Activated naive CD4-positive, alpha-beta T cell treated with anti-CD3 and anti-CD28 coated beads, Interleukin-2, amount 50 U/mL, for 16 hours (primary cell): Measurements from ENCODE around the gene GPR39.

Source experiments
- DNase-seq: peaks from one replicate; pipeline ENCODE4 v3.0.0-alpha.2; 2020

The GPR39 gene

GRCh38 chr2:132573444-132574007 is 156.9 kb downstream of the GPR39 start:
- DNase-seq, result no peak

GRCh38 chr2:132577686-132578085 is 161.1 kb downstream of the GPR39 start:
- no peak for DNase-seq

GRCh38 chr2:132581591-132581990 is 165.0 kb downstream of the GPR39 start:
- DNase-seq, result no peak

GRCh38 chr2:132581991-132582738 is 165.6 kb downstream of the GPR39 start:
- DNase-seq, result no peak

GRCh38 chr2:132583666-132584360 is 167.2 kb downstream of the GPR39 start:
- DNase-seq, result no peak

GRCh38 chr2:132584976-132585817 is 168.6 kb downstream of the GPR39 start:
- no peak for DNase-seq

GRCh38 chr2:132586101-132586511 is 169.5 kb downstream of the GPR39 start:
- no peak for DNase-seq

- no peak for DNase-seq
Measured at GRCh38 chr2:132586835-132587234, 170.2 kb downstream of the GPR39 start.

- DNase-seq, result no peak
Measured at GRCh38 chr2:132588576-132588975, 172.0 kb downstream of the GPR39 start.

- DNase-seq, result no peak
Measured at GRCh38 chr2:132589111-132589830, 172.7 kb downstream of the GPR39 start.

- no peak for DNase-seq
Measured at GRCh38 chr2:132589966-132590365, 173.4 kb downstream of the GPR39 start.

GRCh38 chr2:132593171-132593570 is 176.6 kb downstream of the GPR39 start:
- DNase-seq, result no peak

- no peak for DNase-seq
Measured at GRCh38 chr2:132595186-132595585, 178.6 kb downstream of the GPR39 start.

- no peak for DNase-seq
Measured at GRCh38 chr2:132595693-132596092, 179.1 kb downstream of the GPR39 start.

GRCh38 chr2:132597166-132597565 is 180.6 kb downstream of the GPR39 start:
- no peak for DNase-seq

- DNase-seq, result no peak
Measured at GRCh38 chr2:132597831-132598230, 181.2 kb downstream of the GPR39 start.

GRCh38 chr2:132598536-132598935 is 181.9 kb downstream of the GPR39 start:
- DNase-seq, result no peak

GRCh38 chr2:132599556-132599955 is 183.0 kb downstream of the GPR39 start:
- no peak for DNase-seq

GRCh38 chr2:132604561-132604960 is 188.0 kb downstream of the GPR39 start:
- no peak for DNase-seq

- no peak for DNase-seq
Measured at GRCh38 chr2:132605236-132606180, 188.9 kb downstream of the GPR39 start.

GRCh38 chr2:132606649-132607048 is 190.0 kb downstream of the GPR39 start:
- no peak for DNase-seq
